ENCODE measurements around the gene LRRC32.

DNA sequence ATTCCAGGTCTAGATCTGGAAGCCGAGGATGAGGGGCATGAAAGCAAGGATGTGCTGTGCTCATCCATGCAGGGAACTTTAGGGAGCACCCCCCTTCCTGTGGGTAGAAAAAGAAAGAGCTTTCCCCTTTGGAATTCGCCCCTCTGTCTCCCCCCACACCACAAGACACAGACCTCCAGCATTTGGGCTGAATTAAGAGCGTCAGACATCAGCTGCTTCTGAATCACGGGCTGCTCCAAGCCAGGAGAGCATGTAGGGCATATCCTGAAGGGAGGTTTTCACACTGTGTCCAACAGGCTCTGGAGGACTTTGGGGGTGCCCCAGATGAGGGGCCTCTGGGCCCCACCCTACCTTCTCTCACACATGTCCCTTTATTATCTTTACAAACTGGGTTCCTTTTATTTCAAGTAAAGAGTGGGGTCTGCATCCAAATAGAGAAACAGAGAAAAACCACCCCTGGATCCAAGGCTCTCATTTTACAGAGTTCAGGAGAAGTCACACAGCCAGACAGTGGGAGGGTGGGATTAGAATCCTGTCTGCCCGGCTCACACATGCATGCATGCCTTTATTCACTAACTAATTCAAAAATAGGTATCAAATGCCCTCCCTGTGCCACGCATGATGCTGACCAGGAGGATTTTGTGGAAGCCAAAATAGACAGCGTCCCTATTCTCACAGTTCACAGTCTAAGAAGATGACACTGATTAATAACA, 52.8 kb downstream of the LRRC32 start:
- TF ChIP-seq, protein P1, sequence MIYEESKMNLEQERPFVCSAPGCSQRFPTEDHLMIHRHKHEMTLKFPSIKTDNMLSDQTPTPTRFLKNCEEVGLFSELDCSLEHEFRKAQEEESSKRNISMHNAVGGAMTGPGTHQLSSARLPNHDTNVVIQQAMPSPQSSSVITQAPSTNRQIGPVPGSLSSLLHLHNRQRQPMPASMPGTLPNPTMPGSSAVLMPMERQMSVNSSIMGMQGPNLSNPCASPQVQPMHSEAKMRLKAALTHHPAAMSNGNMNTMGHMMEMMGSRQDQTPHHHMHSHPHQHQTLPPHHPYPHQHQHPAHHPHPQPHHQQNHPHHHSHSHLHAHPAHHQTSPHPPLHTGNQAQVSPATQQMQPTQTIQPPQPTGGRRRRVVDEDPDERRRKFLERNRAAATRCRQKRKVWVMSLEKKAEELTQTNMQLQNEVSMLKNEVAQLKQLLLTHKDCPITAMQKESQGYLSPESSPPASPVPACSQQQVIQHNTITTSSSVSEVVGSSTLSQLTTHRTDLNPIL (CRISPR knock-in tag; IDR thresholded peaks at IDR 0.05; ENCODE audit: low read depth): no peak
- TF ChIP-seq CSDC2 (CRISPR knock-in tag; IDR thresholded peaks at IDR 0.05): no peak
- TF ChIP-seq, protein P2, sequence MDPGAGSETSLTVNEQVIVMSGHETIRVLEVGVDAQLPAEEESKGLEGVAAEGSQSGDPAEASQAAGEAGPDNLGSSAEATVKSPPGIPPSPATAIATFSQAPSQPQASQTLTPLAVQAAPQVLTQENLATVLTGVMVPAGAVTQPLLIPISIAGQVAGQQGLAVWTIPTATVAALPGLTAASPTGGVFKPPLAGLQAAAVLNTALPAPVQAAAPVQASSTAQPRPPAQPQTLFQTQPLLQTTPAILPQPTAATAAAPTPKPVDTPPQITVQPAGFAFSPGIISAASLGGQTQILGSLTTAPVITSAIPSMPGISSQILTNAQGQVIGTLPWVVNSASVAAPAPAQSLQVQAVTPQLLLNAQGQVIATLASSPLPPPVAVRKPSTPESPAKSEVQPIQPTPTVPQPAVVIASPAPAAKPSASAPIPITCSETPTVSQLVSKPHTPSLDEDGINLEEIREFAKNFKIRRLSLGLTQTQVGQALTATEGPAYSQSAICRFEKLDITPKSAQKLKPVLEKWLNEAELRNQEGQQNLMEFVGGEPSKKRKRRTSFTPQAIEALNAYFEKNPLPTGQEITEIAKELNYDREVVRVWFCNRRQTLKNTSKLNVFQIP (CRISPR knock-in tag; IDR thresholded peaks at IDR 0.05; ENCODE audit: borderline replicate concordance, low read depth): no peak

All from SK-N-SH treated with all-trans-retinoic acid at 6 μM for 48 hours (cell line).